ENCODE measurements around the gene BICDL2. TPM values are rescaled to one million over a fixed set of nuclear protein-coding genes. Genes with fewer than 3 reads are reported as not detected.
"Not testable (repeated sequence)": the region's sequence is repeated elsewhere in the genome, so short reads cannot be mapped to it uniquely, and the experiment has no call there.

Gene BICDL2
- total and polyA plus RNA-seq, 2 donors: 0.38 to 6.0 TPM

DNA sequence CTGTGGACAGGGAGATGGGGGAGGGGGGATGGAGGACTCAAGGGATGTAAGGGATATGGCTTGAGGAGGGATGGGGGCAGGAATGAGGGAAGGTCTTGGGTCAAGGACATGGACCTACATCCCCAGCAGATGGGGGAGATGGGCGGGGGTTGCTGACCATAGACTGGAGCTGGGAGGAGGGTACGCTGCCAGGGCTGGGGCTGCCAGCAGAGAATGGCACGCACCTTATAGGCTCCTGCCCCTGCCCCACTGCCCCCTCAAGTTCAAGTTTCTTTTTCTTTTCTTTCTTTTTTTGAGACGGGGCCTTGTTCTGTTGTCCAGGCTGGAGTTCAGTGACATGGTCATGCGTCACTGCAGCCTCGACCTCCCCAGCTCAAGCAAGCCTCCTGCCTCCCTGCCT, 39.2 kb upstream of the BICDL2 start:
- not testable (repeated sequence) for DNase-seq (ENCODE audit: low read depth in 6 of 9, low spot score in 9 of 9); H3K36me3 ChIP-seq (ENCODE audit: control insufficient read depth in 2 of 2, insufficient read depth in 2 of 2, low read length in 1 of 2); H3K27me3 ChIP-seq (ENCODE audit: control insufficient read depth in 2 of 2, insufficient read depth in 1 of 2, low read length in 1 of 2)
- H3K27ac ChIP-seq (ENCODE audit: low read depth in 1 of 2, low read length in 1 of 2): peak overlapping the region; percentile 97 to 99
- 85% methylated on average over 6 of the region's 6 CpGs for WGBS
- H3K9me3 ChIP-seq (ENCODE audit: control insufficient read depth in 2 of 2, insufficient read depth in 1 of 2, low read length in 1 of 2): peaks cover 1 to 28% of the 10 kb centered on the region in 2 donors
- H3K4me3 ChIP-seq (ENCODE audit: low read length in 2 of 2): peak overlapping the region; percentile 21 to 44
- peaks cover 47 to 77% of the 10 kb centered on the region in 2 donors for H3K4me1 ChIP-seq (ENCODE audit: control insufficient read depth in 2 of 2, insufficient read depth in 2 of 2, low read length in 2 of 2)

DNA sequence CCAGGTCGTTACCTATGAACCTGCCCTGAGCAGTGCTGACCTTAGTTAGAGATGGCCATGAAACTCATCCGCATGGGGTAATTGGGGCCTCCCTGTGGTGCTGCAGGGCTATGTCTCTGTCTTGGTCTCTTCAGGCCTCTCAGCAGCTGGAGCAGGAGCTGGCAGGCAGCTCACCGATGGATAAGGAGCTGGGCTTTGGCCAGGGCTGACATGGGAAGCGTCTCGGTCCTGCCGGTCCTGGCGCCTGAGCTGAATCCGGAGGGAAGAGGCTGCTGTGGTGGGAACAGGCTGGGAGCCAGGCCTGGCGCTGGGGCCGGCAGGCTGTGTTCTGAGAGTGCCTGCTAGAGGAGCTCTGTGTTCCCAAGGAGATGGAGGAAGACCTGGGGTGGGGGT, 38.8 kb upstream of the BICDL2 start:
- H3K27ac ChIP-seq (ENCODE audit: low read depth in 1 of 2, low read length in 1 of 2): peak overlapping the region; percentile 97 to 99
- WGBS: 63% methylated on average over 10 of the region's 10 CpGs
- peak overlapping the region; percentile 19 to 44 for H3K4me3 ChIP-seq (ENCODE audit: low read length in 2 of 2)
- H3K27me3 ChIP-seq (ENCODE audit: control insufficient read depth in 2 of 2, insufficient read depth in 1 of 2, low read length in 1 of 2): no peaks in the 10 kb centered on the region
- H3K9me3 ChIP-seq (ENCODE audit: control insufficient read depth in 2 of 2, insufficient read depth in 1 of 2, low read length in 1 of 2): peaks cover 1 to 24% of the 10 kb centered on the region in 2 donors
- no peak for DNase-seq (ENCODE audit: low read depth in 6 of 9, low spot score in 9 of 9)
- H3K4me1 ChIP-seq (ENCODE audit: control insufficient read depth in 2 of 2, insufficient read depth in 2 of 2, low read length in 2 of 2): peaks cover 51 to 82% of the 10 kb centered on the region in 2 donors
- H3K36me3 ChIP-seq (ENCODE audit: control insufficient read depth in 2 of 2, insufficient read depth in 2 of 2, low read length in 1 of 2): peaks cover 0 to 2% of the 10 kb centered on the region in 2 donors

DNA sequence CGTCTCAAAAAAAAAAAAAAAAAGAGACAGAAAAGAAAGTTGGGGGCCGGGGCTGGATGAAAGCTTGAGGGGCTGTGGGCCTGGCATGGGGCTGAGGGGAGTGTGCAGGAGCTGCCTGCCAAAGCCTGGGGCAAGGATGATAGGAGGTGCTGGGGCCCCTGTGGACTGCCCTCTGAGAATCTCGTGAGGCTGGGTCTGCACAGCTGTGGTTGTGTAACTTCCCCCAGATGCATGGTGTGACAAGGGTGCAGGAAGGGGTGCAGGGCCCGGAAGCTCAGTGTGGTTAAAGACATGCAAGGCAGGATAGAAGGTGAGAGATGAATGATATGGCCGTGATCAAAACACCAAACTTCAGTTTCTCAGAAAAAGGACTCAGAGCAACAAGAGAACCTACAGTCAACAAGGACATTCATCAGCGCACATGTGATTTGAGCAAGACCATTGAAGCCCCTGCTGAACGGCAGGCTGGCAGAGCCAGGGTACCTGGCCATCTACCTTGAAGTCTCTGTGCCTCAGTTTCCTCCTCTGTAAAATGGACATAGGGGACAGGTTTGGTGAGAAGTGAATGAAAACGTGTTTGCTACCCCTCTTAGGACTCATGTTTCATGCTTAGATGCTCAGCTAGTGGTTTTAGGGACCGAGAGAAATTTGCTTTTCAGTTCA, 38.2 kb upstream of the BICDL2 start:
- Histone ChIP-seq H3K4me1 (ENCODE audit: control insufficient read depth in 2 of 2, insufficient read depth in 2 of 2, low read length in 2 of 2) (peaks cover 52 to 85% of the 10 kb centered on the region in 2 donors), H3K36me3 (ENCODE audit: control insufficient read depth in 2 of 2, insufficient read depth in 2 of 2, low read length in 1 of 2) (peaks cover under 1 to 1% of the 10 kb centered on the region in 2 donors), H3K27me3 (ENCODE audit: control insufficient read depth in 2 of 2, insufficient read depth in 1 of 2, low read length in 1 of 2) (no peaks in the 10 kb centered on the region), H3K4me3 (ENCODE audit: low read length in 2 of 2) (peak overlapping the region; percentile 19 to 44), H3K27ac (ENCODE audit: low read depth in 1 of 2, low read length in 1 of 2) (peak overlapping the region; percentile 97 to 99), H3K9me3 (ENCODE audit: control insufficient read depth in 2 of 2, insufficient read depth in 1 of 2, low read length in 1 of 2) (peaks cover under 1 to 18% of the 10 kb centered on the region in 2 donors)
- DNase-seq (ENCODE audit: low read depth in 6 of 9, low spot score in 9 of 9): peak; percentile 72 to 95 (median 85)
- WGBS: 7% methylated on average over 9 of the region's 9 CpGs

DNA sequence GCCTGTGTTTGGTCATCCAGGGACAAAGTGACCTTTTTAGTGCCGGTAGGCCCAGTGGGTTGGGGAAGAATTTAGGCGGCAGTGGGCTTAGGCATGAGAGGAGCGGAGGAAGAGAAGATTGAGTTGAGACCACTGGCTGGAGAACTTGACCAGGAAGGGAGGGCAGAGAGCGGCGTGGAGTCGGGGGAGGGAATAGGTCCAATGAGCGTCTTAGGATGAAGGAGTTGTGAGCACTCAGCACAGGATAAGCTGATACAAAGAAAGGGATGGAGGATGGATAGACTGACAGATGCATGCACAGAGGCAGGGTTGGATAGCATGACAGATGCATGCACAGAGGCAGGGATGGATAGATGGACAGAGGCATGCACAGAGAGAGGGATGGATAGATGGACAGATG, 36.7 kb upstream of the BICDL2 start:
- Histone ChIP-seq H3K9me3 (ENCODE audit: control insufficient read depth in 2 of 2, insufficient read depth in 1 of 2, low read length in 1 of 2) (peaks cover 0 to 16% of the 10 kb centered on the region in 2 donors), H3K27me3 (ENCODE audit: control insufficient read depth in 2 of 2, insufficient read depth in 1 of 2, low read length in 1 of 2) (no peaks in the 10 kb centered on the region), H3K4me1 (ENCODE audit: control insufficient read depth in 2 of 2, insufficient read depth in 2 of 2, low read length in 2 of 2) (peaks cover 53 to 92% of the 10 kb centered on the region in 2 donors), H3K27ac (ENCODE audit: low read depth in 1 of 2, low read length in 1 of 2) (peak overlapping the region; percentile 97 to 99), H3K36me3 (ENCODE audit: control insufficient read depth in 2 of 2, insufficient read depth in 2 of 2, low read length in 1 of 2) (peaks cover 10 to 12% of the 10 kb centered on the region in 2 donors), H3K4me3 (ENCODE audit: low read length in 2 of 2) (no peak overlapping the region)
- no peak for DNase-seq (ENCODE audit: low read depth in 6 of 9, low spot score in 9 of 9)
- 95% methylated on average over 7 of the region's 7 CpGs for WGBS

DNA sequence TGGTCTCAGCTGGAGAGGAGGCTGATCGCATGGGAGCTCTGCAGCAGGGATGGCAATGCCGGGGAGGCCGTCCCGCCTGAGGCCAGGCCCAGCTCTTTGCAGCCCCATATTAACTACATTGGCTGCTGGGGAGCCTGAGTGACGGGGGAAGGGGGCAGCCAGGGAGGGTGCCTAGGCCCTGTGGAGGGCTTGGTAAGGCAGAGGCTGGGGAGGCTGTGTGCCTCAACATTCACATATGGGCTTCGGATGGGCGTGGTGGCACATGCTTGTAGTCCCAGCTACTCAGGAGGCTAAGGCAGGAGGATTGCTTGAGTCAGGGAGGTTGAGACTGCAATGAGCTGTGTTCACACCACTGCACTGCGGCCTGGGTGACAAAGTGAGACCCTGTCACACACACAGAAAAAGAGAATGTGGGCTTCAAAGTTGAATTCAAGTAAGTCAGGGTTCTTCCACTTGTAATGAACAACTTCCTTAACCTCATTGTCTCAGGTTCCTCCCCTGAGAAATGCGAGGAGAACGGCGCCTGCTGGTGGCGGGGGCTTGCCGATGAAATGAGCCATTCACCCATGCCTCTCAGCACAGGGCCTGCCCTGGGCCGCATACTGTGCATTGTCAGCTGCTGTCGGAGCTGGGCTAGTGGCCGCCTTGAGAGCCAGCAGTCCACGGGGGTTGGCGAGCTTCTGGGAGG, 36.0 kb upstream of the BICDL2 start:
- not testable (repeated sequence) for H3K27me3 ChIP-seq (ENCODE audit: control insufficient read depth in 2 of 2, insufficient read depth in 1 of 2, low read length in 1 of 2); H3K4me3 ChIP-seq (ENCODE audit: low read length in 2 of 2)
- Histone ChIP-seq H3K27ac (ENCODE audit: low read depth in 1 of 2, low read length in 1 of 2) (peak overlapping the region; percentile 77 to 83), H3K4me1 (ENCODE audit: control insufficient read depth in 2 of 2, insufficient read depth in 2 of 2, low read length in 2 of 2) (peaks cover 58 to 93% of the 10 kb centered on the region in 2 donors), H3K9me3 (ENCODE audit: control insufficient read depth in 2 of 2, insufficient read depth in 1 of 2, low read length in 1 of 2) (peaks cover 0 to 14% of the 10 kb centered on the region in 2 donors), H3K36me3 (ENCODE audit: control insufficient read depth in 2 of 2, insufficient read depth in 2 of 2, low read length in 1 of 2) (peaks cover 13 to 17% of the 10 kb centered on the region in 2 donors)
- WGBS: 65% methylated on average over 17 of the region's 18 CpGs
- peak in 1 of 9 donors; percentile 60 for DNase-seq (ENCODE audit: low read depth in 6 of 9, low spot score in 9 of 9)

DNA sequence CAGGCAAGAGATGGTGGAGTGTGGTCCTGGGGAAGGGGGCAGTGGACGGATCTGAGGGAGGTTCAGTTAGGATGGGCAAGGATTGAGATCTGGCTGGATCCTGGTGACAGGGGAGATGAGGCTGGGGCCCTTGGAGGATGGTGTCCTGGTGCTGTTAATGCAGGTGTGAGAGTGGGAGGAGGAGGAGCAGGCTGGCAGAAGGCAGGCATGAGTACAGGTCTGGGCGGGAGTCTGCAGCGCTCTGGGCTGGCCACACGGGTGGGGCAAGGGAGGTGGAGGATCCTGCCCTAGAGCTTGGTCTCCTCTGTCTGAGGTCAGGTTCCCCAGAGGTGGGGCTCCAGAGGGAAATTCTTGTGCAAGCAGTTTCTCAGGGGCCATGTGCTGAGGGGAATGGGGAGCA, 35.4 kb upstream of the BICDL2 start:
- H3K4me1 ChIP-seq (ENCODE audit: control insufficient read depth in 2 of 2, insufficient read depth in 2 of 2, low read length in 2 of 2): peaks cover 60 to 93% of the 10 kb centered on the region in 2 donors
- peak overlapping the region; percentile 61 to 67 for H3K27ac ChIP-seq (ENCODE audit: low read depth in 1 of 2, low read length in 1 of 2)
- peaks cover 13 to 19% of the 10 kb centered on the region in 2 donors for H3K36me3 ChIP-seq (ENCODE audit: control insufficient read depth in 2 of 2, insufficient read depth in 2 of 2, low read length in 1 of 2)
- peaks cover 0 to 13% of the 10 kb centered on the region in 2 donors for H3K9me3 ChIP-seq (ENCODE audit: control insufficient read depth in 2 of 2, insufficient read depth in 1 of 2, low read length in 1 of 2)
- H3K4me3 ChIP-seq (ENCODE audit: low read length in 2 of 2); DNase-seq (ENCODE audit: low read depth in 6 of 9, low spot score in 9 of 9); H3K27me3 ChIP-seq (ENCODE audit: control insufficient read depth in 2 of 2, insufficient read depth in 1 of 2, low read length in 1 of 2): not testable (repeated sequence)
- WGBS: 44% methylated on average over 3 of the region's 4 CpGs

DNA sequence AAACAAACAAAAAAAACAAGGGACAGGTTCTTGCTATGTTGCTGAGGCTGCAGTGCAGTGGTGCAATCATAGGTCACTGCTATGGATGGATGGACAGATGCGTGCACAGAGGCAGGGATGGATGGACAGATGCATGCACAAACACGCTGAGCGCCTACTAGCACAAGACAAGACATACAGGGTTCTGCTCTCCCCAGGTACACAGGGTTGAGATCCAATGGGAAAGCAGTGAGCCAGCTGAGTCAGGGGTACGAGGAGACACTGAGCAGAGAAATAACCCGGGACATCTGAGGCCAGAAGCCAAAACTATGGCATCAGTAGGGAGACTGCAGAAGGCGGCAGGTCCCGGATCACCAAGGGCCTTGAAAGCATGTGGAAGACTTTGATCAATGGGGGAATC, 34.9 kb upstream of the BICDL2 start:
- H3K4me1 ChIP-seq (ENCODE audit: control insufficient read depth in 2 of 2, insufficient read depth in 2 of 2, low read length in 2 of 2): peaks cover 57 to 91% of the 10 kb centered on the region in 2 donors
- H3K4me3 ChIP-seq (ENCODE audit: low read length in 2 of 2): no peak overlapping the region
- no peak for DNase-seq (ENCODE audit: low read depth in 6 of 9, low spot score in 9 of 9)
- no peaks in the 10 kb centered on the region for H3K27me3 ChIP-seq (ENCODE audit: control insufficient read depth in 2 of 2, insufficient read depth in 1 of 2, low read length in 1 of 2)
- H3K9me3 ChIP-seq (ENCODE audit: control insufficient read depth in 2 of 2, insufficient read depth in 1 of 2, low read length in 1 of 2): peaks cover 0 to 8% of the 10 kb centered on the region in 2 donors
- H3K36me3 ChIP-seq (ENCODE audit: control insufficient read depth in 2 of 2, insufficient read depth in 2 of 2, low read length in 1 of 2): peaks cover 13 to 19% of the 10 kb centered on the region in 2 donors
- peak overlapping the region; percentile 58 to 67 for H3K27ac ChIP-seq (ENCODE audit: low read depth in 1 of 2, low read length in 1 of 2)
- WGBS: 95% methylated on average over 7 of the region's 7 CpGs

DNA sequence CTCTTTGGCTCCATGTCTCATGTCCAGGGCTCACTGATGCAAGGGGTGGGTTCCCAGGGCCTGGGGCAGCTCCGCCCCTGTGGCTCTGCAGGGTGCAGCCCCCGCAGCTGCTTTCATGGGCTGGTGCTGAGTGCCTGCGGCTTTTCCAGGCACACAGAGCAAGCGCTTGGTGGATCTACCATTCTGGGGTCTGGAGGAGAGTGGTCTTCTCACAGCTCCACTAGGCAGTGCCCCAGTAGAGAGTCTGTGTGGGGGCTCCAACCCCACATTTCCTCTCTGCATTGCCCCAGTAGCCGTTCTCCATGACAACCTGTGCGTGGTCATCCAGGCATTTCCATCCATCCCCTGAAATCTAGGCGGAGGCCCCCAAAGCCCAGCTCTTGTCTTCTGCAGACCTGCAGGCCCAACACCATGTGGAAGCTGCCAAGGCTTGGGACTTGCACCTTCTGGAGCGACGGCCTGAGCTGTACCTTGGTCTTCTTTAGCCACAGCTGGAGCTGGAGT, 33.9 kb upstream of the BICDL2 start:
- Histone ChIP-seq H3K27me3 (ENCODE audit: control insufficient read depth in 2 of 2, insufficient read depth in 1 of 2, low read length in 1 of 2) (no peaks in the 10 kb centered on the region), H3K9me3 (ENCODE audit: control insufficient read depth in 2 of 2, insufficient read depth in 1 of 2, low read length in 1 of 2) (no peaks in the 10 kb centered on the region), H3K36me3 (ENCODE audit: control insufficient read depth in 2 of 2, insufficient read depth in 2 of 2, low read length in 1 of 2) (peaks cover 13 to 19% of the 10 kb centered on the region in 2 donors), H3K27ac (ENCODE audit: low read depth in 1 of 2, low read length in 1 of 2) (peak overlapping the region; percentile 67 to 68), H3K4me3 (ENCODE audit: low read length in 2 of 2) (no peak overlapping the region), H3K4me1 (ENCODE audit: control insufficient read depth in 2 of 2, insufficient read depth in 2 of 2, low read length in 2 of 2) (peaks cover 51 to 91% of the 10 kb centered on the region in 2 donors)
- DNase-seq (ENCODE audit: low read depth in 6 of 9, low spot score in 9 of 9): no peak
- 94% methylated on average over 9 of the region's 9 CpGs for WGBS

DNA sequence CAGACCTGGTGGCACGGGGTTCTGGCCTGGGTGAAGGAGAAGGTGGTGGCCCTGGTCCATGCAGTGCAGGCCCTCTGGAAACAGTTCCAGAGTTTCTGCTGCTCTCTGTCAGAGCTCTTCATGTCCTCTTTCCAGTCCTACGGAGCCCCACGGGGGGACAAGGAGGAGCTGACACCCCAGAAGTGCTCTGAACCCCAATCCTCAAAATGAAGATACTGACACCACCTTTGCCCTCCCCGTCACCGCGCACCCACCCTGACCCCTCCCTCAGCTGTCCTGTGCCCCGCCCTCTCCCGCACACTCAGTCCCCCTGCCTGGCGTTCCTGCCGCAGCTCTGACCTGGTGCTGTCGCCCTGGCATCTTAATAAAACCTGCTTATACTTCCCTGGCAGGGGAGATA, 32.4 kb upstream of the BICDL2 start:
- H3K4me3 ChIP-seq (ENCODE audit: low read length in 2 of 2); H3K27me3 ChIP-seq (ENCODE audit: control insufficient read depth in 2 of 2, insufficient read depth in 1 of 2, low read length in 1 of 2); H3K27ac ChIP-seq (ENCODE audit: low read depth in 1 of 2, low read length in 1 of 2); DNase-seq (ENCODE audit: low read depth in 6 of 9, low spot score in 9 of 9); H3K9me3 ChIP-seq (ENCODE audit: control insufficient read depth in 2 of 2, insufficient read depth in 1 of 2, low read length in 1 of 2): not testable (repeated sequence)
- 95% methylated on average over 10 of the region's 11 CpGs for WGBS
- H3K4me1 ChIP-seq (ENCODE audit: control insufficient read depth in 2 of 2, insufficient read depth in 2 of 2, low read length in 2 of 2): peaks cover 48 to 89% of the 10 kb centered on the region in 2 donors
- H3K36me3 ChIP-seq (ENCODE audit: control insufficient read depth in 2 of 2, insufficient read depth in 2 of 2, low read length in 1 of 2): peaks cover 13 to 19% of the 10 kb centered on the region in 2 donors
